ENCODE measurements around the gene C13orf42. TPM values are rescaled to one million over a fixed set of nuclear protein-coding genes. Genes with fewer than 3 reads are reported as not detected.

Gene C13orf42
- total RNA-seq, 4 donors from 2014 or later: 0.10 TPM; not detected in 3

- intact Hi-C loops (cut with DNase I; ENCODE audit: low total_unique reads): no loop called here
Measured at GRCh38 chr13:51058461-51059167, 52.5 kb downstream of the C13orf42 start.

GRCh38 chr13:51057906-51058305, 53.2 kb downstream of the C13orf42 start:
- TF ChIP-seq, protein P1, sequence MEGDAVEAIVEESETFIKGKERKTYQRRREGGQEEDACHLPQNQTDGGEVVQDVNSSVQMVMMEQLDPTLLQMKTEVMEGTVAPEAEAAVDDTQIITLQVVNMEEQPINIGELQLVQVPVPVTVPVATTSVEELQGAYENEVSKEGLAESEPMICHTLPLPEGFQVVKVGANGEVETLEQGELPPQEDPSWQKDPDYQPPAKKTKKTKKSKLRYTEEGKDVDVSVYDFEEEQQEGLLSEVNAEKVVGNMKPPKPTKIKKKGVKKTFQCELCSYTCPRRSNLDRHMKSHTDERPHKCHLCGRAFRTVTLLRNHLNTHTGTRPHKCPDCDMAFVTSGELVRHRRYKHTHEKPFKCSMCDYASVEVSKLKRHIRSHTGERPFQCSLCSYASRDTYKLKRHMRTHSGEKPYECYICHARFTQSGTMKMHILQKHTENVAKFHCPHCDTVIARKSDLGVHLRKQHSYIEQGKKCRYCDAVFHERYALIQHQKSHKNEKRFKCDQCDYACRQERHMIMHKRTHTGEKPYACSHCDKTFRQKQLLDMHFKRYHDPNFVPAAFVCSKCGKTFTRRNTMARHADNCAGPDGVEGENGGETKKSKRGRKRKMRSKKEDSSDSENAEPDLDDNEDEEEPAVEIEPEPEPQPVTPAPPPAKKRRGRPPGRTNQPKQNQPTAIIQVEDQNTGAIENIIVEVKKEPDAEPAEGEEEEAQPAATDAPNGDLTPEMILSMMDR (IDR thresholded peaks at IDR 0.05): no peak
- TF ChIP-seq POLR2A (IDR thresholded peaks at IDR 0.05): no peak
- DNase-seq (ENCODE audit: low spot score in 2 of 2): no peak
- intact Hi-C loops (cut with DNase I; ENCODE audit: low total_unique reads): no loop called here
- H3K4me3 ChIP-seq (ENCODE audit: low read depth, poor library complexity, severe bottlenecking): no peak overlapping the region
- 92% methylated on average over 1 of the region's 1 CpG for WGBS, 2 donors

More at GRCh38 chr13:51058461-51059167, 52.5 kb downstream of the C13orf42 start:
- H3K4me3 ChIP-seq (ENCODE audit: low read depth, poor library complexity, severe bottlenecking): no peak overlapping the region
- TF ChIP-seq POLR2A (IDR thresholded peaks at IDR 0.05): no peak
- TF ChIP-seq, protein P1 (IDR thresholded peaks at IDR 0.05): no peak
- DNase-seq (ENCODE audit: low spot score in 2 of 2): no peak
- WGBS, 2 donors: 82 to 85% methylated on average over 6 of the region's 6 CpGs

GRCh38 chr13:51057001-51057400, 54.1 kb downstream of the C13orf42 start:
- H3K4me3 ChIP-seq (ENCODE audit: low read depth, poor library complexity, severe bottlenecking): no peak overlapping the region
- DNase-seq (ENCODE audit: low spot score in 2 of 2): no peak
- intact Hi-C loops (cut with DNase I; ENCODE audit: low total_unique reads): no loop called here
- TF ChIP-seq POLR2A (IDR thresholded peaks at IDR 0.05): no peak
- TF ChIP-seq, protein P1 (IDR thresholded peaks at IDR 0.05): no peak

DNA sequence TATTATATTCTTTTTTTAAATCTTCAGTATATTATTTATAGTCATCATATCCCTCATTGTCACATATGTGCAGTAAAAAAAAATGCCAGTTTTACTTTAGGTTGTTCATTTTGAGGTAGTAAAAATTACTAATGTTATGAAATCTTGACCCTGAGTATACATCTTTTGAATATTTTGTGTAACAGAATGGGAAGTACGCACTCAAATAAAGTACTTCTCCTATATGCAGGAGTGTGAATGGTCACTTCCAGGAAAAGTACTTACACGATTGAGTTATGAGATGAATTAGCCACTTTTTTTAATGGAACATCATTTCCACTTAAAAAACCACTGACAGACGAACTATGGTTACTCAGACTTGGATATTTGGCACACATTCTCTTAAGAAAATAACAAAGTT, 58.5 kb downstream of the C13orf42 start:
- DNase-seq (ENCODE audit: low spot score in 2 of 2): no peak
- no peak overlapping the region for H3K4me3 ChIP-seq (ENCODE audit: low read depth, poor library complexity, severe bottlenecking)
- TF ChIP-seq, protein P1 (IDR thresholded peaks at IDR 0.05): no peak
- TF ChIP-seq POLR2A (IDR thresholded peaks at IDR 0.05): no peak
- intact Hi-C loops (cut with DNase I; ENCODE audit: low total_unique reads): no loop called here
- WGBS, 2 donors: 59% methylated on average over 3 of the region's 3 CpGs

DNA sequence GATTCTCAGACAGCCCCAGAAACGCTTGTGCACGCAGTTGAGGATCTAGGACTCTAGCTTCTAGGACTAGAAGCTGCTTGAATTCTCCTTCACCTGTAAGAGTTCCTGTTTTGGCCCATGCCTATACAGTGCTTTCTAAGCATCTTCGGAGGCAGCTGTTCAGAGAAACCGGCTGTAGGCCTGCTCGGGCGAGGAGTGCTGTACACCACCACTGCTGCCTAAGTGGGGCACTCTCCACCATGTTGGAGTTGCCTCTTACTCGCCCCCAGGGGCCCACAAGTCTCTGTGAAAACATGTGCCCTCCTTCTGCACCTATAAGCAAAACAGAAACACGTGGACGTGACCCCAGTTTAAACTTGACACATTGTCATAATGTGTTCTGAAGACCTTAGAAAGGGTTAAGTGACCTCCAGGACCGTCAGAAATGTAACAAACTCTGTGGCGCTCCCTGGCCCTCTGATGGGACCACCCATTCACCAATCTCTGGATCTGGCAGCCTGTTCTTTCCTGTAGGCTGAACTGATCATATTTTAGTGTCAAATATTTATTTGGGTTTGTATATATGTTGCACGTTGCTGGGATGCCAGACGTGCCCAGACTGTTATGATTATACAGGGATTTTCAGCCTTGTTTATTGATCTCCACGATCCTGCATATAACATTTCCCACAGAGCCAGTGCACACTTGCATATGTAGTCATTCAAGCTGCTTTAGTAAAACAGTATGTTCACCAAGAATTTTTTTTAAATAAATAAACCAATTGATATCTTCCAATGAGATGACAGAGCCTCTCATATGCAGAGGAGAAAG, 60.8 kb downstream of the C13orf42 start:
- 59 to 60% methylated on average over 14 of the region's 14 CpGs for WGBS, 2 donors
- intact Hi-C loops (cut with DNase I; ENCODE audit: low total_unique reads): no loop called here
- TF ChIP-seq POLR2A (IDR thresholded peaks at IDR 0.05): no peak
- TF ChIP-seq, protein P1 (IDR thresholded peaks at IDR 0.05): no peak
- H3K4me3 ChIP-seq (ENCODE audit: low read depth, poor library complexity, severe bottlenecking): no peak overlapping the region
- no peak for DNase-seq (ENCODE audit: low spot score in 2 of 2)
